ENCODE results near the gene UGT1A8. TPM values are rescaled to one million over a fixed set of nuclear protein-coding genes. Genes with fewer than 3 reads are reported as not detected.

UGT1A8 gene
- total and polyA plus RNA-seq, 2 experiments from 2014 or later, result 0.10 TPM; not detected in 1

GRCh38 chr2:233758849-233759248, 141.4 kb downstream of the UGT1A8 start:
- Histone ChIP-seq H3K9me3 (ENCODE audit: low read depth) (no peaks in the 10 kb centered on the region), H3K4me3 (no peak overlapping the region), H2AFZ (no peak overlapping the region), H3K9me2 (replicated peaks; ENCODE audit: insufficient read depth) (no peaks in the 10 kb centered on the region), H3K4me2 (no peak overlapping the region), H4K20me1 (ENCODE audit: insufficient read depth, poor library complexity, severe bottlenecking) (no peaks in the 10 kb centered on the region), H3K4me1 (ENCODE audit: insufficient read depth) (peaks cover 11% of the 10 kb centered on the region), H3K36me3 (replicated peaks; ENCODE audit: insufficient read depth, low read depth) (no peaks in the 10 kb centered on the region), H3K79me2 (no peaks in the 10 kb centered on the region), H3K27me3 (no peaks in the 10 kb centered on the region), H3K27ac (peak overlapping the region; percentile 49)
- TF ChIP-seq EZH2 (IDR thresholded peaks at IDR 0.05; ENCODE audit: borderline replicate concordance) (no peak), EZH2phosphoT487 (IDR thresholded peaks at IDR 0.05; ENCODE audit: low read depth, severe bottlenecking, unreplicated experiment) (no peak), CTCF (IDR thresholded peaks at IDR 0.05; ENCODE audit: poor library complexity) (no peak)
- 87% methylated on average over 2 of the region's 2 CpGs for WGBS (ENCODE audit: low lambda C conversion rate, missing lambda C conversion rate)
- no peak for DNase-seq (ENCODE audit: low spot score)

- no peak within 1 kb of the TSS for H2AFZ ChIP-seq
Observed at GRCh38 chr2:233760043-233760442, 142.6 kb downstream of the UGT1A8 start, which contains the start of gene UGT1A1. Gene UGT1A1 (plus strand): TSS chr2:233760270. CDS start chr2:233760288, 18 bp downstream.

DNA sequence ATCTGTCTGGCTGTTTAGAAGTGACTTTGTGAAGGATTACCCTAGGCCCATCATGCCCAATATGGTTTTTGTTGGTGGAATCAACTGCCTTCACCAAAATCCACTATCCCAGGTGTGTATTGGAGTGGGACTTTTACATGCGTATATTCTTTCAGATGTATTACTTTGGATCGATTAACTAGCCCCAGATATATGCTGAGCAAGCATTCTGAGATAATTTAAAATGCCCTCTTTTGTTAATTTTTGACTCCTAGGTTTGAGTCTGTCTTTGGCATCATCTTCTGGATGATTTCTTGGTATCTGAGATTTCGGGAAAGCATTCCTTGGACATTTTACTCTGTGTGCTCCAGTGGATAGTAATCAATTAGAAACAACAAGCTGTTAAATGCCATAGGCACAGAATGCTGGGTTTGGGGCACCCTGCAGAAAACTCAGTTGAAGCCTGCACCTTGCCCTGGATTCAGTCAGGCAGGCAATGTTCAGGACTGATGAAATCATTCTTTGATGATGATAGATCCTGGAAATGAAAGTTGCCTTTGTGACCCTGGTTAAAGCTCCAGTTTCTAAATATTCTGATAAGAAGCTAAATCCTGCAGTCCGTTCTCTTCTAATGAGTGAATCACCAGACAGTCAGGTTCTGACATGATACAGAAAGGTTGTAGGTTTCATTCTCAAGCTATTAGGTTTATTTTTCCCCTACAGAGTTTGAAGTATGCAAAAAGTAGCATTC, 143.8 kb downstream of the UGT1A8 start:
- Histone ChIP-seq H3K36me3 (replicated peaks; ENCODE audit: insufficient read depth, low read depth) (no peaks in the 10 kb centered on the region), H3K9me3 (ENCODE audit: low read depth) (no peaks in the 10 kb centered on the region), H3K4me1 (ENCODE audit: insufficient read depth) (peaks cover 5% of the 10 kb centered on the region), H3K9me2 (replicated peaks; ENCODE audit: insufficient read depth) (no peaks in the 10 kb centered on the region), H3K4me2 (no peak overlapping the region), H3K79me2 (no peaks in the 10 kb centered on the region), H3K4me3 (no peak overlapping the region), H4K20me1 (ENCODE audit: insufficient read depth, poor library complexity, severe bottlenecking) (no peaks in the 10 kb centered on the region), H3K27ac (no peak overlapping the region), H3K27me3 (no peaks in the 10 kb centered on the region), H2AFZ (no peak overlapping the region)
- DNase-seq (ENCODE audit: low spot score), result no peak
- WGBS (ENCODE audit: low lambda C conversion rate, missing lambda C conversion rate), result 78% methylated on average over 4 of the region's 4 CpGs
- TF ChIP-seq CTCF (IDR thresholded peaks at IDR 0.05; ENCODE audit: poor library complexity) (no peak), EZH2phosphoT487 (IDR thresholded peaks at IDR 0.05; ENCODE audit: low read depth, severe bottlenecking, unreplicated experiment) (no peak), EZH2 (IDR thresholded peaks at IDR 0.05; ENCODE audit: borderline replicate concordance) (no peak)

More at GRCh38 chr2:233760043-233760442, 142.6 kb downstream of the UGT1A8 start, which contains the start of gene UGT1A1:
- Histone ChIP-seq H3K79me2 (no peaks in the 10 kb centered on the region), H3K9me2 (replicated peaks; ENCODE audit: insufficient read depth) (no peaks in the 10 kb centered on the region), H3K4me1 (ENCODE audit: insufficient read depth) (peaks cover 11% of the 10 kb centered on the region), H4K20me1 (ENCODE audit: insufficient read depth, poor library complexity, severe bottlenecking) (no peaks in the 10 kb centered on the region), H3K27me3 (no peaks in the 10 kb centered on the region), H3K27ac (peak within 1 kb of the TSS; percentile 49), H3K4me3 (no peak within 1 kb of the TSS), H3K36me3 (replicated peaks; ENCODE audit: insufficient read depth, low read depth) (no peaks in the 10 kb centered on the region), H3K4me2 (no peak within 1 kb of the TSS), H3K9me3 (ENCODE audit: low read depth) (no peaks in the 10 kb centered on the region)
- DNase-seq (ENCODE audit: low spot score), result peak; percentile 24
- WGBS (ENCODE audit: low lambda C conversion rate, missing lambda C conversion rate), result 85% methylated on average over 6 of the region's 6 CpGs
- TF ChIP-seq EZH2 (IDR thresholded peaks at IDR 0.05; ENCODE audit: borderline replicate concordance) (no peak), EZH2phosphoT487 (IDR thresholded peaks at IDR 0.05; ENCODE audit: low read depth, severe bottlenecking, unreplicated experiment) (no peak), CTCF (IDR thresholded peaks at IDR 0.05; ENCODE audit: poor library complexity) (no peak)

All from hepatocyte (in vitro differentiated cells).